WTC11 (cell line): ENCODE data around the gene EEF2. TPM values are rescaled to one million over a fixed set of nuclear protein-coding genes. Genes with fewer than 3 reads are reported as not detected.
"Not testable (repeated sequence)": the region's sequence is repeated elsewhere in the genome, so short reads cannot be mapped to it uniquely, and the experiment has no call there.

Experiments used
- ATAC-seq: fragments of 200-7000 bp; cut with Tn5 transposase; 2 replicates; pipeline ENCODE4 v1.10.0; 2021; ENCODE audit warnings: mild to moderate bottlenecking, moderate library complexity
- CTCF ChIA-PET: fragments of 300-600 bp; sonication (Branson Sonifier 250); formaldehyde crosslinking; loops from one replicate; lab custom pipeline; 2021; ENCODE audit warnings: antibody characterized with exemption; lab: Charles Lee
- POLR2A ChIA-PET: fragments of 350-600 bp; sonication (Branson Sonifier 250); formaldehyde crosslinking; loops from one replicate; lab custom pipeline; 2021; ENCODE audit warnings: antibody characterized with exemption; lab: Charles Lee
- DNase-seq: peaks from one replicate; pipeline ENCODE4 v3.0.0; 2021; ENCODE audit warnings: low spot score
- H3K27ac Mint-ChIP-seq: 2 replicates; pipeline ENCODE4 v1.8.0; 2021; ENCODE audit warnings: mixed read lengths
- H3K27me3 Mint-ChIP-seq: 2 replicates; pipeline ENCODE4 v1.8.0; 2021; ENCODE audit warnings: low read depth, mild to moderate bottlenecking, moderate library complexity, mixed read lengths
- H3K36me3 Mint-ChIP-seq: 2 replicates; pipeline ENCODE4 v1.8.0; 2021; ENCODE audit warnings: mixed read lengths
- H3K4me1 Mint-ChIP-seq: 2 replicates; pipeline ENCODE4 v1.8.0; 2022; ENCODE audit warnings: mixed read lengths
- H3K4me3 Mint-ChIP-seq: 2 replicates; pipeline ENCODE4 v1.8.0; 2021; ENCODE audit warnings: mild to moderate bottlenecking, moderate library complexity, mixed read lengths
- H3K9me3 Mint-ChIP-seq: 2 replicates; pipeline ENCODE4 v1.8.0; 2021; ENCODE audit warnings: mixed read lengths
- AR ChIP-seq: fragments of 250-450 bp; sonication (Bioruptor Pico); IDR thresholded peaks from 2 replicates; pipeline ENCODE4 v1.9.0; 2021; ENCODE audit warnings: mild to moderate bottlenecking
- ATF1 ChIP-seq: sonication (generic); formaldehyde crosslinking; IDR thresholded peaks from 2 replicates; pipeline ENCODE4 v1.8.1; 2023; ENCODE audit warnings: mild to moderate bottlenecking, moderate library complexity, missing genetic modification reagents
- E2F5 ChIP-seq: sonication (generic); formaldehyde crosslinking; IDR thresholded peaks from 2 replicates; pipeline ENCODE4 v1.8.1; 2022; ENCODE audit warnings: mild to moderate bottlenecking, moderate library complexity, missing genetic modification reagents
- FOXP1 ChIP-seq: sonication (generic); formaldehyde crosslinking; IDR thresholded peaks from 2 replicates; pipeline ENCODE4 v1.8.0; 2022; ENCODE audit warnings: missing genetic modification reagents, mild to moderate bottlenecking, moderate library complexity, borderline replicate concordance
- HMGA2 ChIP-seq: fragments of 250-450 bp; sonication (Bioruptor Pico); IDR thresholded peaks from 2 replicates; pipeline ENCODE4 v1.4.0; 2021; ENCODE audit warnings: mild to moderate bottlenecking, moderate library complexity
- IRF1 ChIP-seq: sonication (generic); formaldehyde crosslinking; IDR thresholded peaks from 2 replicates; pipeline ENCODE4 v1.8.0; 2023; ENCODE audit warnings: missing genetic modification reagents
- IRF2 ChIP-seq: sonication (generic); formaldehyde crosslinking; IDR thresholded peaks from 2 replicates; pipeline ENCODE4 v1.8.0; 2022; ENCODE audit warnings: low read depth, missing genetic modification reagents, borderline replicate concordance
- JUN ChIP-seq: sonication (generic); formaldehyde crosslinking; IDR thresholded peaks from 2 replicates; pipeline ENCODE4 v1.8.0; 2023; ENCODE audit warnings: mild to moderate bottlenecking, missing genetic modification reagents
- KAT7 ChIP-seq: sonication (generic); formaldehyde crosslinking; IDR thresholded peaks from 2 replicates; pipeline ENCODE4 v1.8.1; 2023; ENCODE audit warnings: missing genetic modification reagents, mild to moderate bottlenecking, borderline replicate concordance
- MLX ChIP-seq: sonication (generic); formaldehyde crosslinking; IDR thresholded peaks from 2 replicates; pipeline ENCODE4 v1.8.1; 2023; ENCODE audit warnings: mild to moderate bottlenecking, missing genetic modification reagents, moderate library complexity
- MXD4 ChIP-seq: fragments of 250-450 bp; sonication (Bioruptor Pico); IDR thresholded peaks from 2 replicates; pipeline ENCODE4 v1.8.0; 2021; ENCODE audit warnings: mild to moderate bottlenecking, moderate library complexity, borderline replicate concordance
- NFE2L1 ChIP-seq: sonication (generic); formaldehyde crosslinking; IDR thresholded peaks from 2 replicates; pipeline ENCODE4 v1.8.1; 2023; ENCODE audit warnings: missing genetic modification reagents
- TEAD1 ChIP-seq: sonication (generic); formaldehyde crosslinking; IDR thresholded peaks from 2 replicates; pipeline ENCODE4 v1.8.0; 2022; ENCODE audit warnings: mild to moderate bottlenecking, missing genetic modification reagents
- TP53 ChIP-seq: sonication (generic); formaldehyde crosslinking; IDR thresholded peaks from 2 replicates; pipeline ENCODE4 v1.8.1; 2023; ENCODE audit warnings: mild to moderate bottlenecking, missing genetic modification reagents
- ZBTB21 ChIP-seq: sonication (generic); formaldehyde crosslinking; IDR thresholded peaks from 2 replicates; pipeline ENCODE4 v1.8.1; 2023; ENCODE audit warnings: mild to moderate bottlenecking, missing genetic modification reagents, borderline replicate concordance
- ZNF121 ChIP-seq: sonication (generic); formaldehyde crosslinking; IDR thresholded peaks from 2 replicates; pipeline ENCODE4 v1.8.0; 2023; ENCODE audit warnings: missing genetic modification reagents
- ZNF138 ChIP-seq: sonication (generic); formaldehyde crosslinking; conservative IDR thresholded peaks from 2 replicates; pipeline ENCODE4 v1.8.1; 2022; ENCODE audit warnings: mild to moderate bottlenecking, moderate library complexity, missing genetic modification reagents
- ZNF317 ChIP-seq: sonication (generic); formaldehyde crosslinking; IDR thresholded peaks from 2 replicates; pipeline ENCODE4 v1.8.1; 2023; ENCODE audit warnings: low read depth, mild to moderate bottlenecking, moderate library complexity, missing genetic modification reagents, borderline replicate concordance
- ZNF396 ChIP-seq: fragments of 250-450 bp; sonication (Bioruptor Pico); IDR thresholded peaks from 2 replicates; pipeline ENCODE4 v1.8.0; 2021; ENCODE audit warnings: mild to moderate bottlenecking, moderate library complexity, borderline replicate concordance
- total RNA-seq: library from RNA; stranded (reverse); gene quantifications from 3 replicates; pipeline ENCODE4 v1.2.3, GENCODE V29; 2021

The EEF2 gene
- total RNA-seq, 1 experiment from 2014 or later: 3,572 TPM

- TF ChIP-seq MLX: no peak
- TF ChIP-seq ZNF121 (CRISPR knock-in tag): 0 out of 2 replicates have a peak, but pooled peaks have one; percentile 14
- DNase-seq (no peak), ATAC-seq (no peak)
- no peaks in the 10 kb centered on the region for H3K9me3 Mint-ChIP-seq
- H3K4me1 Mint-ChIP-seq: no peaks in the 10 kb centered on the region
- H3K4me3 Mint-ChIP-seq: no peak overlapping the region
- H3K27ac Mint-ChIP-seq: no peak overlapping the region
- POLR2A ChIA-PET: no interaction called here
- no peaks in the 10 kb centered on the region for H3K27me3 Mint-ChIP-seq
- peaks cover 16% of the 10 kb centered on the region for H3K36me3 Mint-ChIP-seq
- CTCF ChIA-PET: no interaction called here
These were observed 41.1 kb downstream of the EEF2 start for GRCh38 chr19:3944018-3944721.

- peaks cover 16% of the 10 kb centered on the region for H3K36me3 Mint-ChIP-seq
- H3K27me3 Mint-ChIP-seq: no peaks in the 10 kb centered on the region
- no peak for DNase-seq
- no peaks in the 10 kb centered on the region for H3K4me1 Mint-ChIP-seq
- CTCF ChIA-PET: no interaction called here
- H3K27ac Mint-ChIP-seq: no peak overlapping the region
- H3K9me3 Mint-ChIP-seq: no peaks in the 10 kb centered on the region
- no peak for TF ChIP-seq ZNF317
- no peak for TF ChIP-seq IRF1 (CRISPR knock-in tag)
- TF ChIP-seq E2F5 (CRISPR knock-in tag): no peak
- no peak for TF ChIP-seq NFE2L1 (CRISPR knock-in tag)
- TF ChIP-seq FOXP1 (CRISPR knock-in tag): no peak
- TF ChIP-seq ZNF396 (CRISPR knock-in tag): no peak
- TF ChIP-seq ZNF138 (CRISPR knock-in tag): no peak
- H3K4me3 Mint-ChIP-seq: no peak overlapping the region
- no peak for ATAC-seq
- POLR2A ChIA-PET: no interaction called here
These were observed 42.4 kb downstream of the EEF2 start for GRCh38 chr19:3942790-3943409.

- peaks cover 10% of the 10 kb centered on the region; the same call in 1 of the 2 replicates for H3K36me3 Mint-ChIP-seq
- H3K27ac Mint-ChIP-seq, H3K9me3 Mint-ChIP-seq, H3K4me3 Mint-ChIP-seq, ATAC-seq, DNase-seq, CTCF ChIA-PET, H3K27me3 Mint-ChIP-seq, POLR2A ChIA-PET, H3K4me1 Mint-ChIP-seq: not testable (repeated sequence)
These were observed 46.8 kb downstream of the EEF2 start for GRCh38 chr19:3938300-3938950.

- POLR2A ChIA-PET: no interaction called here
- CTCF ChIA-PET: no interaction called here
- Mint-ChIP-seq H3K36me3 (no peaks in the 10 kb centered on the region), H3K4me1 (peaks cover 4% of the 10 kb centered on the region), H3K27me3 (no peaks in the 10 kb centered on the region), H3K9me3 (no peaks in the 10 kb centered on the region), H3K27ac (no peak overlapping the region), H3K4me3 (no peak overlapping the region)
- DNase-seq (no peak), ATAC-seq (no peak)
- TF ChIP-seq ATF1 (CRISPR knock-in tag): no peak
- TF ChIP-seq ZBTB21 (CRISPR knock-in tag): no peak
- no peak for TF ChIP-seq MXD4 (CRISPR knock-in tag)
- TF ChIP-seq IRF2: no peak
- no peak for TF ChIP-seq AR (CRISPR knock-in tag)
- TF ChIP-seq E2F5 (CRISPR knock-in tag): no peak
- TF ChIP-seq TP53 (CRISPR knock-in tag): no peak
- TF ChIP-seq HMGA2: no peak
- TF ChIP-seq JUN (CRISPR knock-in tag): no peak
- no peak for TF ChIP-seq TEAD1 (CRISPR knock-in tag)
- no peak for TF ChIP-seq KAT7 (CRISPR knock-in tag)
These were observed 48.5 kb downstream of the EEF2 start for GRCh38 chr19:3936506-3937442.
